IMR-90 (cell line): ENCODE measurements around the gene STAC. TPM values are rescaled to one million over a fixed set of nuclear protein-coding genes. Genes with fewer than 3 reads are reported as not detected.

Experiments used
- ATAC-seq: fragments of 200-7000 bp; cut with Tn5 transposase; 2 replicates; pipeline ENCODE4 v1.9.1; 2020; ENCODE audit warnings: low read depth, mild to moderate bottlenecking, moderate library complexity
- BruUV-seq: library from RNA; stranded (reverse); fragments of 400-500 nt; replicated peaks from 2 replicates; lab custom pipeline; 2021; lab: Mats Ljungman, UMichigan
- CTCF ChIA-PET: fragments of 300-600 bp; formaldehyde crosslinking; extraction: SDS; loops from one replicate; lab custom pipeline; 2021; ENCODE audit warnings: antibody characterized with exemption; lab: Yijun Ruan, JAX
- POLR2A ChIA-PET: fragments of 300-600 bp; sonication (Branson Sonifier 250); formaldehyde crosslinking; loops from one replicate; lab custom pipeline; 2022; ENCODE audit warnings: antibody characterized with exemption; ENCODE audit not compliant: unreplicated experiment; lab: Charles Lee
- DNase-seq: peaks from one replicate; pipeline ENCODE4 v3.0.0; 2013
- H2AFZ ChIP-seq: replicated peaks from 2 replicates; pipeline ENCODE3; 2013; ENCODE audit warnings: low read length, mild to moderate bottlenecking; ENCODE audit not compliant: poor library complexity
- H2AK5ac ChIP-seq: 2 replicates; pipeline ENCODE4 v1.6.1; 2013; ENCODE audit warnings: low read depth, low read length, inconsistent platforms
- H2AK9ac ChIP-seq: replicated peaks from 2 replicates; pipeline ENCODE3; 2013; ENCODE audit warnings: mild to moderate bottlenecking, low read depth, low read length, moderate library complexity; ENCODE audit not compliant: poor library complexity
- H2BK120ac ChIP-seq: 2 replicates; pipeline ENCODE4 v1.6.1; 2013; ENCODE audit warnings: low read depth, low read length, inconsistent platforms
- H2BK15ac ChIP-seq: 3 replicates; pipeline ENCODE4 v1.6.1; 2013; ENCODE audit warnings: low read depth, low read length, inconsistent platforms
- H2BK20ac ChIP-seq: 2 replicates; pipeline ENCODE4 v1.6.1; 2013; ENCODE audit warnings: low read depth, mild to moderate bottlenecking, inconsistent platforms, low read length, moderate library complexity
- H2BK5ac ChIP-seq: 2 replicates; pipeline ENCODE4 v1.6.1; 2013; ENCODE audit warnings: mild to moderate bottlenecking, low read depth, low read length, inconsistent platforms; ENCODE audit not compliant: poor library complexity, severe bottlenecking
- H3K14ac ChIP-seq: replicated peaks from 2 replicates; pipeline ENCODE4 v1.6.1; 2013; ENCODE audit warnings: low read depth, low read length, inconsistent platforms
- H3K18ac ChIP-seq: 2 replicates; pipeline ENCODE4 v1.6.1; 2013; ENCODE audit warnings: low read depth, low read length, control low read depth
- H3K23ac ChIP-seq: 2 replicates; pipeline ENCODE4 v1.6.1; 2013; ENCODE audit warnings: low read depth, low read length, inconsistent platforms
- H3K27ac ChIP-seq: 2 replicates; pipeline ENCODE4 v1.5.1; 2013; ENCODE audit warnings: mild to moderate bottlenecking, control low read depth, low read length; ENCODE audit not compliant: insufficient read depth
- H3K27me3 ChIP-seq: 2 replicates; pipeline ENCODE4 v1.6.1; 2013; ENCODE audit warnings: low read length; ENCODE audit not compliant: control insufficient read depth, insufficient read depth
- H3K36me3 ChIP-seq: 2 replicates; pipeline ENCODE4 v1.6.1; 2013; ENCODE audit warnings: low read length, mixed read lengths; ENCODE audit not compliant: control insufficient read depth, insufficient read depth
- H3K4ac ChIP-seq: 2 replicates; pipeline ENCODE4 v1.6.1; 2013; ENCODE audit warnings: low read depth, low read length, inconsistent platforms
- H3K4me1 ChIP-seq: 2 replicates; pipeline ENCODE4 v1.6.1; 2013; ENCODE audit warnings: low read length, mixed read lengths; ENCODE audit not compliant: control insufficient read depth, insufficient read depth
- H3K4me2 ChIP-seq: 2 replicates; pipeline ENCODE4 v1.6.1; 2013; ENCODE audit warnings: low read depth, mild to moderate bottlenecking, control low read depth, low read length, moderate library complexity
- H3K4me3 ChIP-seq: 2 replicates; pipeline ENCODE4 v1.5.1; 2013; ENCODE audit warnings: low read depth, mild to moderate bottlenecking, control low read depth, low read length, moderate library complexity; ENCODE audit not compliant: insufficient read depth
- H3K56ac ChIP-seq: 2 replicates; pipeline ENCODE4 v1.6.1; 2013; ENCODE audit warnings: low read length, inconsistent platforms; ENCODE audit not compliant: insufficient read depth; ENCODE audit errors: extremely low read depth
- H3K79me1 ChIP-seq, 2 experiments: 2 replicates each; pipeline ENCODE4 v1.6.1; 2013; ENCODE audit warnings: low read length in 2 of 2, inconsistent platforms in 1 of 2, low read depth in 1 of 2
- H3K9ac ChIP-seq: 2 replicates; pipeline ENCODE4 v1.6.1; 2013; ENCODE audit warnings: low read depth, low read length, control low read depth
- H3K9me1 ChIP-seq: 2 replicates; pipeline ENCODE4 v1.6.1; 2013; ENCODE audit warnings: low read length, inconsistent platforms; ENCODE audit not compliant: insufficient read depth
- H3K9me3 ChIP-seq: 2 replicates; pipeline ENCODE4 v1.6.1; 2013; ENCODE audit warnings: low read length; ENCODE audit not compliant: control insufficient read depth, insufficient read depth
- H4K20me1 ChIP-seq: 2 replicates; pipeline ENCODE4 v1.6.1; 2013; ENCODE audit warnings: low read length, inconsistent platforms; ENCODE audit not compliant: insufficient read depth
- H4K5ac ChIP-seq: 2 replicates; pipeline ENCODE4 v1.6.1; 2013; ENCODE audit warnings: mild to moderate bottlenecking, low read depth, low read length, control low read depth
- H4K8ac ChIP-seq, 2 experiments: 2 replicates each; pipeline ENCODE4 v1.6.1; 2013; ENCODE audit warnings: low read depth in 2 of 2, low read length in 2 of 2, control low read depth in 1 of 2, inconsistent platforms in 1 of 2
- H4K91ac ChIP-seq: 2 replicates; pipeline ENCODE4 v1.6.1; 2013; ENCODE audit warnings: low read depth, low read length, inconsistent platforms; ENCODE audit not compliant: insufficient read depth
- BHLHE40 ChIP-seq: fragments of 150-350 bp; IDR thresholded peaks from 2 replicates; pipeline ENCODE4 v1.6.1; 2016; ENCODE audit warnings: mild to moderate bottlenecking, low read depth, low read length
- CEBPB ChIP-seq: IDR thresholded peaks from 2 replicates; pipeline ENCODE4 v1.6.1; 2012; ENCODE audit warnings: low read depth, low read length, improper control_type of control experiment
- CHD1 ChIP-seq: IDR thresholded peaks from 2 replicates; pipeline ENCODE4 v1.6.1; 2012; ENCODE audit warnings: low read depth, low read length, improper control_type of control experiment
- CTCF ChIP-seq: conservative IDR thresholded peaks from 2 replicates; pipeline ENCODE4 v1.5.1; 2012; ENCODE audit warnings: mild to moderate bottlenecking, low read depth, low read length, improper control_type of control experiment
- MAZ ChIP-seq: IDR thresholded peaks from 2 replicates; pipeline ENCODE4 v1.6.1; 2012; ENCODE audit warnings: low read depth, mild to moderate bottlenecking, low read length, improper control_type of control experiment, moderate library complexity, borderline replicate concordance
- MXI1 ChIP-seq: IDR thresholded peaks from 2 replicates; pipeline ENCODE4 v1.6.1; 2012; ENCODE audit warnings: low read depth, mild to moderate bottlenecking, low read length, moderate library complexity, borderline replicate concordance
- NFE2L2 ChIP-seq: fragments of 150-350 bp; IDR thresholded peaks from 2 replicates; pipeline ENCODE4 v1.6.1; 2016; ENCODE audit warnings: low read depth, mild to moderate bottlenecking, low read length
- POLR2A ChIP-seq: IDR thresholded peaks from 2 replicates; pipeline ENCODE4 v1.6.1; 2012; ENCODE audit warnings: mild to moderate bottlenecking, low read depth, low read length
- RAD21 ChIP-seq: IDR thresholded peaks from 2 replicates; pipeline ENCODE4 v1.6.1; 2012; ENCODE audit warnings: low read length, improper control_type of control experiment
- RFX5 ChIP-seq: IDR thresholded peaks from 2 replicates; pipeline ENCODE4 v1.8.0; 2012; ENCODE audit warnings: low read depth, mild to moderate bottlenecking, low read length, moderate library complexity
- SMC3 ChIP-seq: fragments of 150-350 bp; IDR thresholded peaks from 2 replicates; pipeline ENCODE4 v1.6.1; 2016; ENCODE audit warnings: low read depth, mild to moderate bottlenecking, antibody characterized with exemption, low read length, moderate library complexity
- USF2 ChIP-seq: fragments of 150-350 bp; IDR thresholded peaks from 2 replicates; pipeline ENCODE4 v1.6.1; 2017; ENCODE audit warnings: mild to moderate bottlenecking, antibody characterized with exemption, low read length, low read depth
- WGBS, 2 experiments: methylation state at CpG; one replicate each; pipeline versions ENCODE4 v1.1.5 to v1.1.7; 2013; ENCODE audit warnings: missing lambda C conversion rate in 2 of 2; ENCODE audit not compliant: insufficient read length in 1 of 2; ENCODE audit errors: extremely low coverage in 2 of 2; 5-methylcytosine and 5-hydroxymethylcytosine counted together
- dilution Hi-C: fragments of 300-500 bp; cut with HindIII; formaldehyde crosslinking; loops from one replicate; pipeline ENCODE4 v1.14.3; 2018; ENCODE audit warnings: low sequenced_read_pairs; ENCODE audit not compliant: unreplicated experiment
- in situ Hi-C: fragments of 300-500 bp; cut with MboI; formaldehyde crosslinking; loops from 3 replicates; pipeline ENCODE4 v1.14.3; 2019; ENCODE audit warnings: low sequenced_read_pairs, inconsistent platforms, mixed read lengths
- intact Hi-C: fragments of 100-400 bp; cut with micrococcal nuclease; formaldehyde crosslinking; loops from 2 replicates; pipeline ENCODE4 v1.10.0; 2022
- polyA plus RNA-seq, 3 experiments: library from polyadenylated mRNA; depleted of rRNA; stranded (reverse); fragments of >200 nt; gene quantifications; 2 replicates each; pipeline ENCODE4 v1.2.3, GENCODE V29; 2012; ENCODE audit warnings: low replicate concordance in 1 of 3
- total RNA-seq: library from RNA; depleted of rRNA; stranded (reverse); fragments of >200 nt; gene quantifications from 2 replicates; pipeline ENCODE4 v1.2.3, GENCODE V29; 2012
- TF ChIP-seq, protein P1 (sequence below): fragments of 150-350 bp; IDR thresholded peaks from 2 replicates; pipeline ENCODE4 v1.6.1; 2016; ENCODE audit warnings: low read depth, mild to moderate bottlenecking, low read length, moderate library complexity, borderline replicate concordance

STAC gene
- total and polyA plus RNA-seq, 2 of the 4 experiments (the other 2 are of a cell fraction): 0.19 to 0.36 TPM

- ChIA-PET CTCF (no interaction called here), POLR2A (no interaction called here)
- no peak overlapping the region for H2BK15ac ChIP-seq
- no peak overlapping the region for H3K4me2 ChIP-seq
- no peak overlapping the region for H2AK5ac ChIP-seq
- H3K23ac ChIP-seq: no peak overlapping the region
- H4K91ac ChIP-seq: no peak overlapping the region
- TF ChIP-seq SMC3 (no peak), NFE2L2 (no peak), RFX5 (no peak), RAD21 (no peak), MAZ (no peak), MXI1 (no peak), CTCF (no peak), BHLHE40 (no peak), CHD1 (no peak), CEBPB (no peak), POLR2A (no peak), USF2 (no peak)
- TF ChIP-seq, protein P1, sequence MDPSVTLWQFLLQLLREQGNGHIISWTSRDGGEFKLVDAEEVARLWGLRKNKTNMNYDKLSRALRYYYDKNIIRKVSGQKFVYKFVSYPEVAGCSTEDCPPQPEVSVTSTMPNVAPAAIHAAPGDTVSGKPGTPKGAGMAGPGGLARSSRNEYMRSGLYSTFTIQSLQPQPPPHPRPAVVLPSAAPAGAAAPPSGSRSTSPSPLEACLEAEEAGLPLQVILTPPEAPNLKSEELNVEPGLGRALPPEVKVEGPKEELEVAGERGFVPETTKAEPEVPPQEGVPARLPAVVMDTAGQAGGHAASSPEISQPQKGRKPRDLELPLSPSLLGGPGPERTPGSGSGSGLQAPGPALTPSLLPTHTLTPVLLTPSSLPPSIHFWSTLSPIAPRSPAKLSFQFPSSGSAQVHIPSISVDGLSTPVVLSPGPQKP: no peak
- H3K4me3 ChIP-seq: no peak overlapping the region
- H2BK5ac ChIP-seq: no peak overlapping the region
- H3K27me3 ChIP-seq: no peaks in the 10 kb centered on the region
- H3K56ac ChIP-seq: no peak overlapping the region
- no peaks in the 10 kb centered on the region for H4K20me1 ChIP-seq
- no peaks in the 10 kb centered on the region for H3K79me1 ChIP-seq
- H3K9me1 ChIP-seq: no peaks in the 10 kb centered on the region
- in situ Hi-C loops (no loop called here), intact Hi-C loops (no loop called here), dilution Hi-C loops (no loop called here)
- no TSS peak for BruUV-seq
- H4K5ac ChIP-seq: no peak overlapping the region
- DNase-seq: no peak
- H3K9me3 ChIP-seq: no peaks in the 10 kb centered on the region; the same call in 1 of the 2 replicates
- H3K36me3 ChIP-seq: no peaks in the 10 kb centered on the region
- H4K8ac ChIP-seq: no peak overlapping the region
- ATAC-seq: no peak
- H2BK20ac ChIP-seq: no peak overlapping the region
- no peak overlapping the region for H2AK9ac ChIP-seq
- no peak overlapping the region for H3K14ac ChIP-seq
- no CpG with 5 or more reads among the region's 3 CpGs for WGBS, 2 experiments
- no peak overlapping the region for H3K9ac ChIP-seq
- H2AFZ ChIP-seq: no peak overlapping the region
- no peak overlapping the region for H3K27ac ChIP-seq
- no peak overlapping the region for H3K18ac ChIP-seq
- no peaks in the 10 kb centered on the region for H3K4me1 ChIP-seq
- no peak overlapping the region for H2BK120ac ChIP-seq
- H3K4ac ChIP-seq: no peak overlapping the region
Measured at GRCh38 chr3:36365829-36366228, 14.5 kb upstream of the STAC start.
